HTR-8/SVneo (cell line): ENCODE results near the gene LARP1.
A peak's percentile ranks its signal among the peaks of the same experiment; 100 is the strongest.

Source experiments
- DNase-seq: peaks from one replicate; pipeline ENCODE4 v3.0.0; 2011; ENCODE audit warnings: low spot score, mixed read lengths; ENCODE audit not compliant: insufficient read length
- FAIRE-seq: peaks from 2 replicates; lab custom pipeline; 2011; peaks lifted over from hg19 to GRCh38; lab: Jason Lieb, UNC

LARP1 gene

DNA sequence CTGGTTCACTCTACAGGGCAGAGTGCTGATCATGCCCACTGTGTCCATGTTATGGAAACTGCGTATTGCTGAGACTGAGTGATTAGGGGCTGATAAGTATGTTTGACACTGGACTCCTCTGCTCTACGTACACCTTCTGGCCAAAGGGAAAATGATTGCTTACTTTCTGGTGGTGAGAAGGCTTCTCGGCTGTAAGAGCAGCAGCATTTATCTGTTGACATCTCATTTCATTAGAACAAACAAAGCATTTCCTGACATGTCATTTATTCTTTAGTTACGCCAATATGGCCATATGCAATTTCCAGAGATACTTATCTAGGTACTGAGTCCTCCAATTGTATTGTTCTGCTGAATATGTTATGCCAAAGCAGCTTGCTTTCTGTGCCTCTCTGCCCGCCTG lies 89.6 kb downstream of the LARP1 start:
- FAIRE-seq (no peak), DNase-seq (no peak)

DNA sequence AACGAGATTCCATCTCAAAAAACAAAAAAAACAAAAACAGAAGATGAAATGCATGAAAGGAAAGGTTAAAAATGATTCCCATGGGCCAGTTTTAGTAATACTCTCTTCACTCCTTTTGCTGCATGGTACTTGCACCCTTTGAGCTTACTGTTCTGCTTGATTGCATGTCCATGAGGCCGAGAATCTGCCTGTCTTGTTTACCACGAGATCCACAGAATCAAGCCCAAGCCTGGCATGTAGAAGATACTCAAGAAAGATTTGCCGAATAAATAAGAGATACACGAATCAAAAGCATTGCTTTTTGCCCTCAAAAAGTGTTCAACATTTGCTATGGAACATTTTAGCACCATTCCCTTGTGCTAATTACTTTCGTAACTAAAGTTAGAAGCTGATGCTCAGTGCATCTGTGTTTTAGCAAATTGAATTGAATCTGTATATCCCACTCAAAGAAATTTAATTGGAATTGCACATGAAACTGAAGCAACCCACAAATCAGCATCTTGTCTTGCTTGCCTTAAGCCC lies 94.1 kb downstream of the LARP1 start:
- FAIRE-seq (no peak), DNase-seq (no peak)

DNA sequence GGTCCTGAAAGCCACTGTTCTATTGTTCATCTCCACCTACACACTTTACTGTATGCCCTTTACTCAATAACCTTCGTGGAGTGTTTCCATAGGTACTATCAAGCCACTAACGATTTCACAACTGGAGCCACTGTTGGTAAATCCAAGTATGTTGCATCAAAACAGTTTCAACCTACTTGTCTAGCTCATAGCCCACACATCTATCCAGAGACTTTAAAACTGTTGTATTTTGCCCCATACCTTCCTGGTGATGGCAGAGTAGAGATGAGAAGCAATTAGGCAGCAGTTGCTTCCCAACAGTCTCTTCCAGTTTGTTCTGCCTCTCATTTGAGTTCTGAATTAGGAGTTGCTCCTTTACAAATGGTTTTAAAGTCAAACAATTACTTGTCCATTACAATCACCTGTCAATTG lies 94.6 kb downstream of the LARP1 start:
- DNase-seq (no peak), FAIRE-seq (no peak)

DNA sequence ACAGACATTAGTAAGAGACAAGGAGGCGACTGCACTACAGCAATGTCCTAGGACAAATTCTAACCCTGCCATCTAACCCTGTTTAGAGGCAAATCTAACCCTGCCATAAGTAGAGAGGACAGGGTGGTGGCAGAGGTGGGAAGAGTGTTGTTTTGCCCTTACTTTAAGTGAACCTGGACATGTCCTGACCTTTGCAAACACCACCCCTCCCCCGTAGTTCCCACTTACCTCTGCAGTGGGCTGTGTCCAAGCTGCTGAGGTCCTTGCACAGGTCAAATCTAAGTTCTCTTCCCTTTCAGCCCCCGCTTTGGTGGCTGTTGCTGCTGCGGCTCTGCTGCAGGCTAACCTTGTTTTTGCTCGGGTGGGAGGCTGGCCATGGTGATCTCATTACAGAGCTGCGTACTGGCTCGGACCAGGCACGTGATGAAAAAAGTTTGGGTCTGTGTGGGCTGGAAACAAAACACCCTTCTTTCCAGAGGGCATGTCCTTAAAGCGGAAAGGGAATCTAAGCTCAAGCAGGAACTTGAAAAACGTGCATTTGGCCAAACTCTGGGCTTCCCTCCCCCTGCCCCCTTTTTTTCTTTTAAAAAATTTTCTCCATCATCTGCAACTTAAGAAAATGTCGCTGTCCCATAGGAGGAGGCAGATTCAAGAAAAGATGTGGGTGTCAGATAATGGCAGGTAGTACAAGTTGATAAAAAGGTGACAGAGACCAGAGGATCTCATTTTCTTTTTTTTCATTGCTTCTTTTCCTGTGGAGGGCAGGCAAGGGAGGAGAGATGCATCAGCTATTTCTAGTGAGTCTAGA lies 95.3 kb downstream of the LARP1 start, which contains the start of gene FAXDC2:
Gene FAXDC2, minus strand, starts transcription at position 349 of the 808 bp plus-strand sequence. CDS start 12,425 bp downstream, outside the sequence.
- FAIRE-seq (no peak), DNase-seq (peak; percentile 86)

DNA sequence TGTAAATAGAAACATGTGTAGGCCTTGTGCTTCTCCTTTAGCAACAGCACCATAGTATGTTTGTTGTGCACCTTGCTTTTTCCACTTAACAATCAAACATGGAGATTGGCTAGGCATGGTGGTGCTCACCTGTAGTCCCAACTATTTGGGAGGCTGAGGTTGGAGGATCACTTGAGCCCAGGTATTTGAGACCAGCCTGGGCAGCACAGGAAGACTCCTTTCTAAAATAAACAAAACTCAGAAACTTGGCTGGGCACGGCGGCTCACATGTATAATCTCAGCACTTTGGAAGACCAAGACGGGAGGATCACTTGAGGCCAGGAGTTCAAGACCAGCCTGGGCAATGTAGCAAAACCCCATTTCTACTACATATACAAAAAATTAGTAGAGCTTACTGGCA lies 96.2 kb downstream of the LARP1 start:
- DNase-seq = no peak
- no peak for FAIRE-seq

DNA sequence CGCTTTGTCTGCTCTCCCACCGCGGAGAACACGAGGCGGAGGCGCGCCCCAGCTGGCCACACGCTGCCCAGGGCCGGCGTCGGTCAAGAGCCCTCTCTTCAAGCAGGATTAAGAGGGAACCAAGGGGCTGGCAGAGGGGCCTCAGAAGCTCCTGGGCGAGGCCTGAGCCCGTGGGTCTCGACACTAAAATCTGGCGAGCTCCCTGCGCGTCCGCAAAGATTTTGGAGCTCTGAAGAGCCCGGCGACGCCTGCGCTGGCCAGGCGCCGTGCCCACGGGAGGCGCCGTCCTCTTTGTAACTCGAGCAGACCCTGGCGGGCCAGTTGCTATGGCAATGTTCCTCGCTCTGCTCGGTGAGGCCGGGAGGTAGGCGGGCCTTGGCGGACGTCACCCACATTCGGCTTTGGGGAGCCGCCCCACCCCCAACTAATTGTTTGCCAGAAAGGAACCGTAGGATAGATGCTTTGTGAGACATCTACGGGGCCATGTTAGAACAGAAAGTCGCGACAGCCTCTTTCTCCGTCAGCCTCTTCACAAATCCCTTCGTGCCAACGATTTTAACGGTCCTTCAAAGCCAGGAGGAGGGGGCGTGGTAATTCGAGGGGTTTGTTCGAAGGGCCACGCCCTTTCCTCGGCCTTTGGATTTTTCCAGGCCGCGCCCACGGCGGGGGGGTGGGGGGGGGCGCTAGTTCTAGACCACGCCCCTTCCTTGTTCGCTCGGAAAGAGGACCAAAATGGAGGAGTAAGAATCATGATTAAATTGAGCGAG lies 102.5 kb downstream of the LARP1 start:
- DNase-seq (peak; percentile 92), FAIRE-seq (peak; percentile 57)

DNA sequence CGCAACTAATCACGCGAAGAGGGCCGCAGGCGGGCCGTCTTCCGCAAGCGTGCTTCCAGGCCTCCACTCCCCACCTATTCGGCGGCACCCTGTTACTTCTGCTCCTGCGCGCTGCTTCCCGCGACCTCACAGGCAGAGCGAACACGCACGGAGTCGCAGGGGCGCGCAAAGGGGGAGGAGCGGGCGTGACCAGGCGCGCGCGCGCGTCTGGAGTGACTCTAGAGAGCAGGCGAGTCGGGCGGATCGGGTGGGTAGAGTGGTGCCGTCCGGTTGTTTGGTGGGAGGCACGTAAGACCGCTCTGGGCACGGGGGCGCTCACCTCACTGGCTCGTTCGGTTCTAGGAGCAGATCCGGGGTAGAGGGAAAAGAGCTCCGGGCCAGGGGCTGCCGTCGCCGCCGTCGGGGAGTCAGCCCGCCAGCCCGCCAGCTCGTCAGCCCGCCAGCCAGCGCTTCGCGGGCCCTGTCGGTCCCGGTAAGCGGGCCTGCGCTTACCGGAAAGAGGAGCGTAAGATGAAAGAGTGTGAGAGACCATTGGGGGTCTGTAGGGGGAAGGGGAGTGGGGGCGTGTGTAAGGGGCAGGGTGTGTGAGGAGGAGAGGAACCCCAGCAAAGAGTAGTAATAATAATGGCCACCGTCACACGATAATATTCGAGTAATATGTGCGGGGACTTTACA lies 103.3 kb downstream of the LARP1 start, which contains the start of gene CNOT8:
Gene CNOT8, plus strand, starts transcription at position 331 of the 675 bp plus-strand sequence. CDS start 4,652 bp downstream, outside the sequence.
- DNase-seq = peak; percentile 90
- FAIRE-seq = peak; percentile 68

DNA sequence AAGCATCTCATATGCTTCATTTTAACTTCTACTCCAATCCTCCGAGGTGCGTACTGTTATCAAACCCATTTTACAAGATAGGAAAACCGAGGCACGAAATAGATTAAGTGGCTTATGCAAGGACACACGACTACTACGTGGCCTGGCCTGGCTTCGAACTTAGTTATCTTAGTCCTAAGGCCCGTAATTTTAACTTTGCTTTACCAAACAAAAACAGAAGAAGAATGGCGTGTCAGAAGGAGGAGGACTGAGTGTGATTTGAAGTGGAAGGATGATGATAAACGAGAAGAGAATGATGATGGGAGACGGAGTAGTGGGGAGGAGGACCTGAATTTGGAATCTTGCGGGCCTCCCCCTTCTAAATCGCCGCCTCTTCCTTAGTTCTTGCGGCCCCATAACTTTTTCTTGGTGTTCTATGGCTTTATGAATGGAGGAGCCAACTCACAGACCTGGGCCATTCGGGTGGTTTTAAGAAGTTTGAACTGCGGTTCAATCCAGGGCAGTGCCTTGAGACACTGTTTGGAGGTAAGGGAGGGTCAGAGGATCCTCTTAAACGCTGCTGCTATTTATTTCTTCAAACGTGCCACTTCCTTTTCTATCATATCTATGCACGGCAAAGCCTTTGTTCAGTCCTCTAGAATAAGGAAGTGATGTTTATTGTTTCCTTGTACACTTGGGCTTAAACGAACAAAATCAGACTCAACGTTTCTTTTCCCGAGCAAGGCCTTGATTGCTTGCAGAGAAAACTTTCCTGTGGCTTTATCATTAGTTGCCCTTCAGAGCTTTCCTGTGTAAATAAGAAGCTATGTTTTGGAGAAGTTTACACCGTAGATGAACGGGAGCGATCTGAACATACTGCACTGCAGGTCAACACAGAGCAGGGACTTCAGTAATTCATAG lies 104.0 kb downstream of the LARP1 start:
- no peak for FAIRE-seq
- DNase-seq = no peak

DNA sequence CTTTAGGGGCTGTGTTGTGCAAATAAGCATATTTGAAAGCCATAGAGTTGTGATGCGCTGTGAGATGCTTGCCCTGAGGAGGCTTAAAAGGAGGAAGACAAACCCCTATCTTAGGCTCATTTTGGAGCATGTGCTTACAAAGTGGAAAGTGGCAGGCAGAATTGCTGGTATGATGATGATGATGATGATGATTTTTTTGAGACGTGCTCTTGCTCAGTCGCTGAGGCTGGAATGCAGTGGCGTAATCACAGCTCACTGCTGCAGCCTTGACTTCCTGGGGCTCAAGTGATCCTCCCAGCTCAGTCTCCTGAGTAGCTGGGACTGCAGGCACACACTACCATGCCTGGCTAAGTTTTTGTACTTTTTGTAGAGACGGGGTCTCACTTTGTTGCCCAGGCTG lies 104.9 kb downstream of the LARP1 start:
- no peak for FAIRE-seq
- DNase-seq = no peak

DNA sequence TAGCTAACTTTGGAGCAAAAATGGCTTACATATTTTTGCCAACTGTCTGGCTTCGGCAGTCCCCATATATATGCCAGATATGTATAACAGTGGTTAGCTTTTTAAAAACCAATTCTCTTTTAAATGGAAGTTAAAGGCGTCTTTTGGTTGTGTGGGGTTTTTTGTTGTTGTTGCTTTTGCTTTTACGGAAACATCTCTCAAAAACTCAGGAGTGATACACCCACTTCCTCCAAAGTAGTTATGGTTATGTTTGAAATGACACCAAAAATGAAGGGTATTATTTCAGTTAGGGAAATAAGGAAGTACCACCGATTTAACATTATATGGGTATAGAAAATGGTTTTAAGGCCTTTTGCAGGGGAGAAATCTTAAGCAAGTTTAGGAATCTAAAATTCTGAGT lies 105.6 kb downstream of the LARP1 start:
- no peak for DNase-seq
- FAIRE-seq = no peak

DNA sequence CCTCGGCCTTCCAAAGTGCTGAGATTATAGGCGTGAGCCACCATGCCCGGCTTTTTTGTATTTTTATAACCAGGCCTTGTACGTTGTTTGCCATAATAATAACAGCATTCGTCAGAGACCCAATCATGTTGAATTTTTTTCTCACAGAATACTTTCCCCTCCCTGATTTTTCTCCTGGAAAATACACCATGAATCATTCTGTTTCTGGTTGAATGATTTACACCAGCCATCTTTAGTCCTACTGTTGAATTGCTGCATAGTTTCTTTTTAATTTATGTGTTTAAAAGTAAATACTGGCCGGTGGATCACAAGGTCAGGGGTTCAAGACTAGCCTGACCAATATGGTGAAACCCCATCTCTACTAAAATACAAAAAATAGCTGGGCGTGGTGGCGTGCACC lies 106.8 kb downstream of the LARP1 start:
- no peak for DNase-seq
- no peak for FAIRE-seq

DNA sequence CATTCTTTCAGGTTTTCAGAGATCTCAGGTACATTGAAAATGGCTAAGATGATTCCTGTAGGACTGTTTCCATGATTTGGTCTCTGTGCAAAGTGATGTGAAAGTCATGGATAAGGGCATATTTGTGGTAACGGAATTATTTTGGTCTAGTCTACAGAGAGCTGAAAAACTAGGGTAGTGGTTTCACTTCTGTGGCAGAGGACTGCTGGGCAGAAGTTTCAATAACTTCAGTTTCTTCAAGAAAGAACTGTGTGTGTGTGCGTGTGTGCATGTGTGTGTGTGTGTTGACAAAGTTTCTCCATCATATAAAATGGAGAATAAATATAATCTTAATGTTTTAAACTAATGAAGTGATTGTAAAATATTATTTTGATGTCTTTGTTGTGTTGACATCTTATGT lies 107.6 kb downstream of the LARP1 start:
- FAIRE-seq (no peak), DNase-seq (no peak)

DNA sequence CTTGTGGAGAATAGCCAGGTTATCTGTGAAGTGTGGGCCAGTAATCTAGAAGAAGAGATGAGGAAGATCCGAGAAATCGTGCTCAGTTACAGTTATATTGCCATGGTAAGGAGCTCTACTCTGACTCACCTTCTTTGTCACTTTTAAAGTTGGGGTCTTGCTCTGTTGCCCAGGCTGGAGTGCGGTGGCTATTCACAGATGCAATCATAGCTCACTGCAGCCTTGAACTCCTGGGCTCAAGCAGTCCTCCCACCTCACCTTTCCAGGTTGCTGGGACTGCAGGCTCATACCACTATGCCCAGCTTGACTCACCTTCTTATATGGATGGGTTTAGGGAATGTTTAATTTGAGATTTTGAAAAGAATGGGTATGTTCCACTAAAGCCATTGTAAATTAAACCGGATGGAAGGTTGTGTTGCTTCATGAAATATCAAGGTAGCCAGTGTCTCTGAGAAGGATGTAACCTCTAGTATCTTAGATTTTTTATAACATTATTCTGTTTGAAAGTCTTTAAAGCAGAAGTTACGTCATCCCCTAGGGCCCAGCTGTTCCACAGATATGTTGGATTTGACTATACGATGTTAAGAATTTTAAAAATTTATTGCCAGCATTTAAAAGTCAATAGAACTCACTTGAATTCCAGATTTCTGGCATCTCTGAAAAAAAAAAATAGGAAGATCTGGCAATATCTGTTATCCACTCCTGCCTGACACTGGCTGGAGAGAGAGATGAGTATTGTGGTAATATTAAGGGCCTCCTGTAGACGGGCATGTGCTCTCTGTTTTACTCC lies 108.3 kb downstream of the LARP1 start:
- no peak for FAIRE-seq
- DNase-seq = no peak

DNA sequence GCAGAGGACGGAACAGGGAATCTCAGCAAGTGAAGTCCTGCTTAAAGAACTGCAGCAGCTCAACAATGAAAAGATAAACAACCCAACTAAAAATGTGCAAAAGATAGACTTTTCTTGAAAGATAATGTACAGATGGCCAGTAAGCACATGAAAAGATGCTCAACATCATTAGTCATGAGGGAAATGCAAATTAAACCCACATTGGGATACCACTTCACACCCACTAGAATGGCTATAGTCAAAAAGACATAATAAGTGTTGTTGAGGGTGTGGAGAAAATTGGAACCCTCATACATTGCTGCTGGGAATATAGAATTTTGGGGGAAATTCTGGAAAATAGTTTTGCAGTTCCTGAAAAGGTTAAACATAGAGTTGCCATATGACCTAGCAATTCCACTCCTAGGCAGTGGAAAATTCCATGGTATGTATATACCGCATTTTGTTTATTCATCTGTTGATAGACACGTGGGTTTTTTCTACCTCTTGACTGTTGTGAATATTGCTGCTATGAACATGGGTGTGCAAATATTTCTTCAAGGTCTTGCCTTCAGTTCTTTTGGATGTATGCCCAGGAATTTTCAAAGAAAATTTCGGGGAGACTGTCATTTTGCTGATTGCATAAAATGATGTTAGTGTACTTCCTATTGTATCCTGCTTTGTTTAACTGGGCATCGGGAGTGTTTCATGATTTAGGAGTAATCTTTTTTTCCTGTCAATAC lies 110.4 kb downstream of the LARP1 start:
- no peak for FAIRE-seq

DNA sequence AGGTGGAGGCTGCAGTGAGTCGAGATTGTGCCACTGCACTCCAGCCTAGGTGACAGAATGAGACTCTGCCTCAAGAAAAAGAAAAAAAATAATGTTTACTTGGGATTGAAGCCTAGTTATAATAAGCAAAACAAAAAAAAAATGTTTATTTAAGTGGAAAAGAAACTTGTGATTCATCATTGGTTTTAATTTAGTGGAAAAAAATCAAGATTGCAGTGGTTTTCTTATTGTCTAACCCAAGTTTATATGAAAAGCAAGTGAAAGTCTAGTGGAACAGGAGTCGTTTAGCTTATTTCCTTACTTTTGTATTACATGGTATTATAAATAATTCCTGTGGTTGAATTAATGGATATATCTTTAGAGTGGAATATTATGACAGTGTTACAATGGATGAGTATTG lies 111.7 kb downstream of the LARP1 start:
- no peak for FAIRE-seq

More for the DNA sequence above, 110.4 kb downstream of the LARP1 start:
- no peak for DNase-seq

More for the DNA sequence above, 111.7 kb downstream of the LARP1 start:
- DNase-seq = no peak
